OCI-LY1 (cell line): Measurements from ENCODE around the gene S100G.

Experiments used
- EZH2 ChIP-seq: fragments of 200-600 bp; sonication (generic), shearing (Covaris generic); IDR thresholded peaks from 2 replicates; pipeline ENCODE4 v1.8.0; 2017; ENCODE audit warnings: borderline replicate concordance, mixed run types, mild to moderate bottlenecking, antibody characterized with exemption, low read length, moderate library complexity, mixed read lengths
- TF ChIP-seq, protein P1 (sequence below): fragments of 200-600 bp; sonication (generic), shearing (Covaris generic); IDR thresholded peaks from 2 replicates; pipeline ENCODE4 v1.5.1; 2017; ENCODE audit warnings: mild to moderate bottlenecking, antibody characterized with exemption, low read length, moderate library complexity, mixed read lengths

DNA sequence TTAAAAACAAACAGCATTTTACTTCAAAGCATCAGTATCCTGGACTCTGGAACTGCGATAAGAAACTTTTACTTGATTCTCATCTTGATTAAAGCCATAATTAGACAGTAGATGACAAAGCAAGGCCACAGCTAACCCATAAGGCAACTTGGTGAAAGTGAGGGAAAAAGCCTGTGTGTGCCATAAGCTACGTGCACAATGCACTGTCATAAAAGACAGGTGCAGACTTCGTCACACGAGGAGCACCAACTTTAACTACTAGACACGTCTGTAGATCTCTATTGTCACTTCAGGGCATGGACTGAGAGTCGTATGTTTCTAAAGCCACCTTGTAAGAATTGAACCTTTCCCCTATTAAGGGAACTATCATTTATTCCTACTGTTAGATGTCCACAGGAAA is 49.4 kb downstream of the S100G start:
- TF ChIP-seq, protein P1, sequence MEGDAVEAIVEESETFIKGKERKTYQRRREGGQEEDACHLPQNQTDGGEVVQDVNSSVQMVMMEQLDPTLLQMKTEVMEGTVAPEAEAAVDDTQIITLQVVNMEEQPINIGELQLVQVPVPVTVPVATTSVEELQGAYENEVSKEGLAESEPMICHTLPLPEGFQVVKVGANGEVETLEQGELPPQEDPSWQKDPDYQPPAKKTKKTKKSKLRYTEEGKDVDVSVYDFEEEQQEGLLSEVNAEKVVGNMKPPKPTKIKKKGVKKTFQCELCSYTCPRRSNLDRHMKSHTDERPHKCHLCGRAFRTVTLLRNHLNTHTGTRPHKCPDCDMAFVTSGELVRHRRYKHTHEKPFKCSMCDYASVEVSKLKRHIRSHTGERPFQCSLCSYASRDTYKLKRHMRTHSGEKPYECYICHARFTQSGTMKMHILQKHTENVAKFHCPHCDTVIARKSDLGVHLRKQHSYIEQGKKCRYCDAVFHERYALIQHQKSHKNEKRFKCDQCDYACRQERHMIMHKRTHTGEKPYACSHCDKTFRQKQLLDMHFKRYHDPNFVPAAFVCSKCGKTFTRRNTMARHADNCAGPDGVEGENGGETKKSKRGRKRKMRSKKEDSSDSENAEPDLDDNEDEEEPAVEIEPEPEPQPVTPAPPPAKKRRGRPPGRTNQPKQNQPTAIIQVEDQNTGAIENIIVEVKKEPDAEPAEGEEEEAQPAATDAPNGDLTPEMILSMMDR = no peak
- no peak for TF ChIP-seq EZH2
